H9 (cell line): ENCODE results near the gene NKD1. TPM values are rescaled to one million over a fixed set of nuclear protein-coding genes. Genes with fewer than 3 reads are reported as not detected.
A peak's percentile ranks its signal among the peaks of the same experiment; 100 is the strongest.

ENCODE experiments used
- DNase-seq: peaks from one replicate; pipeline ENCODE4 v3.0.0-alpha.2; 2017
- H2AFZ ChIP-seq: one replicate; pipeline ENCODE4 v1.6.1; 2013; ENCODE audit warnings: mild to moderate bottlenecking, low read length, control low read depth, moderate library complexity
- H2AK5ac ChIP-seq: 2 replicates; pipeline ENCODE4 v1.6.1; 2013; ENCODE audit warnings: low read length, control low read depth, mixed read lengths; ENCODE audit not compliant: insufficient read length
- H2BK120ac ChIP-seq: one replicate; pipeline ENCODE4 v1.6.1; 2013; ENCODE audit warnings: low read depth, mild to moderate bottlenecking, low read length, control low read depth, inconsistent platforms; ENCODE audit not compliant: poor library complexity, severe bottlenecking
- H2BK12ac ChIP-seq: 2 replicates; pipeline ENCODE4 v1.6.1; 2013; ENCODE audit warnings: low read length, control low read depth, mixed read lengths, low read depth; ENCODE audit not compliant: insufficient read length
- H2BK15ac ChIP-seq: 2 replicates; pipeline ENCODE4 v1.6.1; 2013; ENCODE audit warnings: low read depth, low read length, control low read depth
- H2BK20ac ChIP-seq: one replicate; pipeline ENCODE4 v1.6.1; 2013; ENCODE audit warnings: low read depth, mild to moderate bottlenecking, low read length, control low read depth, inconsistent platforms; ENCODE audit not compliant: poor library complexity, severe bottlenecking
- H2BK5ac ChIP-seq: 2 replicates; pipeline ENCODE4 v1.6.1; 2013; ENCODE audit warnings: low read length, control low read depth, mixed read lengths; ENCODE audit not compliant: insufficient read length
- H3K14ac ChIP-seq: 2 replicates; pipeline ENCODE4 v1.6.1; 2013; ENCODE audit warnings: low read length, control low read depth; ENCODE audit not compliant: insufficient read depth
- H3K18ac ChIP-seq: 2 replicates; pipeline ENCODE4 v1.6.1; 2013; ENCODE audit warnings: low read depth, mild to moderate bottlenecking, mixed read lengths, low read length, control low read depth; ENCODE audit not compliant: insufficient read length
- H3K23ac ChIP-seq: 2 replicates; pipeline ENCODE4 v1.6.1; 2013; ENCODE audit warnings: low read length, control low read depth, mixed read lengths, low read depth; ENCODE audit not compliant: insufficient read length
- H3K23me2 ChIP-seq: 2 replicates; pipeline ENCODE4 v1.6.1; 2013; ENCODE audit warnings: low read depth, mild to moderate bottlenecking, mixed read lengths, low read length, control low read depth; ENCODE audit not compliant: insufficient read length, poor library complexity, severe bottlenecking
- H3K27ac ChIP-seq: 2 replicates; pipeline ENCODE4 v1.5.1; 2013; ENCODE audit warnings: low read length, control low read depth, mixed read lengths, low read depth; ENCODE audit not compliant: insufficient read length
- H3K27me3 ChIP-seq: 2 replicates; pipeline ENCODE4 v1.6.1; 2013; ENCODE audit warnings: low read length, control low read depth, inconsistent platforms; ENCODE audit not compliant: insufficient read depth
- H3K4ac ChIP-seq: 2 replicates; pipeline ENCODE4 v1.6.1; 2013; ENCODE audit warnings: low read depth, mild to moderate bottlenecking, control low read depth, inconsistent platforms, low read length, moderate library complexity
- H3K4me1 ChIP-seq: 2 replicates; pipeline ENCODE4 v1.6.1; 2013; ENCODE audit warnings: low read length, control low read depth, inconsistent platforms; ENCODE audit not compliant: insufficient read depth
- H3K4me2 ChIP-seq: 2 replicates; pipeline ENCODE4 v1.6.1; 2013; ENCODE audit warnings: low read length, control low read depth, mixed read lengths; ENCODE audit not compliant: insufficient read length, insufficient read depth
- H3K56ac ChIP-seq: 2 replicates; pipeline ENCODE4 v1.6.1; 2013; ENCODE audit warnings: low read depth, mild to moderate bottlenecking, mixed read lengths, low read length, control low read depth; ENCODE audit not compliant: insufficient read length
- H3K79me1 ChIP-seq: 2 replicates; pipeline ENCODE4 v1.6.1; 2013; ENCODE audit warnings: low read depth, mild to moderate bottlenecking, moderate library complexity, low read length, control low read depth, inconsistent platforms; ENCODE audit not compliant: insufficient read depth, poor library complexity, severe bottlenecking
- H3K79me2 ChIP-seq: 2 replicates; pipeline ENCODE4 v1.6.1; 2013; ENCODE audit warnings: low read length, control low read depth, inconsistent platforms; ENCODE audit not compliant: insufficient read depth
- H3K9ac ChIP-seq: 2 replicates; pipeline ENCODE4 v1.6.1; 2013; ENCODE audit warnings: low read length, control low read depth, mixed read lengths; ENCODE audit not compliant: insufficient read length; ENCODE audit errors: extremely low read depth
- H3K9me3 ChIP-seq: one replicate; pipeline ENCODE4 v1.6.1; 2013; ENCODE audit warnings: low read depth, low read length, inconsistent platforms; ENCODE audit not compliant: control insufficient read depth
- H3T11ph ChIP-seq: one replicate; pipeline ENCODE4 v1.6.1; 2013; ENCODE audit warnings: mild to moderate bottlenecking, low read length, control low read depth, inconsistent platforms
- H4K20me1 ChIP-seq: one replicate; pipeline ENCODE4 v1.6.1; 2013; ENCODE audit not compliant: control insufficient read depth, insufficient read length, insufficient read depth
- H4K5ac ChIP-seq: 2 replicates; pipeline ENCODE4 v1.6.1; 2013; ENCODE audit warnings: low read depth, mild to moderate bottlenecking, mixed read lengths, low read length, control low read depth; ENCODE audit not compliant: insufficient read length
- H4K8ac ChIP-seq: replicated peaks from 2 replicates; pipeline ENCODE4 v1.6.1; 2013; ENCODE audit warnings: low read length, control low read depth, mixed read lengths, low read depth; ENCODE audit not compliant: insufficient read length
- H4K91ac ChIP-seq: 2 replicates; pipeline ENCODE4 v1.6.1; 2013; ENCODE audit warnings: low read depth, mild to moderate bottlenecking, moderate library complexity, mixed read lengths, low read length, control low read depth; ENCODE audit not compliant: insufficient read length
- H3K27ac Mint-ChIP-seq, 3 experiments: 2 replicates in 2 of 3; 3 replicates in 1 of 3; pipeline ENCODE4 v1.8.0; 2020 to 2021; ENCODE audit warnings: mixed read lengths in 3 of 3, mild to moderate bottlenecking in 1 of 3, moderate library complexity in 1 of 3
- H3K27me3 Mint-ChIP-seq: 2 replicates; pipeline ENCODE4 v1.8.0; 2021; ENCODE audit warnings: low read depth, mild to moderate bottlenecking, moderate library complexity, mixed read lengths
- H3K36me3 Mint-ChIP-seq, 3 experiments: 2 replicates in 2 of 3; 3 replicates in 1 of 3; pipeline ENCODE4 v1.8.0; 2020 to 2021; ENCODE audit warnings: low read depth in 3 of 3, mixed read lengths in 3 of 3; ENCODE audit not compliant: insufficient read depth in 1 of 3
- H3K4me1 Mint-ChIP-seq, 2 experiments: 2 replicates each; pipeline ENCODE4 v1.8.0; 2020; ENCODE audit warnings: mixed read lengths in 2 of 2
- H3K4me3 Mint-ChIP-seq, 2 experiments: 2 replicates in 1 of 2; 3 replicates in 1 of 2; pipeline ENCODE4 v1.8.0; 2020 to 2021; ENCODE audit warnings: mild to moderate bottlenecking in 2 of 2, mixed read lengths in 2 of 2, moderate library complexity in 1 of 2
- H3K9me3 Mint-ChIP-seq, 2 experiments: 2 replicates in 1 of 2; 3 replicates in 1 of 2; pipeline ENCODE4 v1.8.0; 2020; ENCODE audit warnings: mild to moderate bottlenecking in 2 of 2, mixed read lengths in 2 of 2, moderate library complexity in 1 of 2
- WGBS: extraction: QIAGEN DNeasy Blood & Tissue Kit; methylation state at CpG from one replicate; pipeline ENCODE4 v1.1.7; 2013; ENCODE audit warnings: missing lambda C conversion rate, low lambda C conversion rate, mixed read lengths; ENCODE audit not compliant: insufficient read length; ENCODE audit errors: extremely low coverage; 5-methylcytosine and 5-hydroxymethylcytosine counted together
- total RNA-seq: library from RNA; stranded (reverse); gene quantifications from 2 replicates; pipeline ENCODE4 v1.2.1, GENCODE V29; 2021
- TF ChIP-seq, protein P1 (sequence below): fragments of 200-600 bp; sonication (generic); conservative IDR thresholded peaks from 3 replicates; pipeline ENCODE4 v1.8.0; 2021; ENCODE audit warnings: antibody characterized with exemption, mild to moderate bottlenecking

The NKD1 gene
- total RNA-seq, 1 experiment from 2014 or later = 1.9 TPM

- H2BK15ac ChIP-seq = no peak overlapping the region
- H2BK5ac ChIP-seq = no peak overlapping the region
- no CpG with 5 or more reads among the region's 8 CpGs for WGBS
- H3K27me3 ChIP-seq = peaks cover 13% of the 10 kb centered on the region
- H3K4me2 ChIP-seq = no peak overlapping the region
- H3K9ac ChIP-seq = no peak overlapping the region
- H3T11ph ChIP-seq = no peak overlapping the region
- no peak overlapping the region for H2AFZ ChIP-seq
- peak overlapping the region in 1 of 2 experiments; percentile 69; a peak in 2 of 5 replicates for H3K4me3 Mint-ChIP-seq
- TF ChIP-seq, protein P1, sequence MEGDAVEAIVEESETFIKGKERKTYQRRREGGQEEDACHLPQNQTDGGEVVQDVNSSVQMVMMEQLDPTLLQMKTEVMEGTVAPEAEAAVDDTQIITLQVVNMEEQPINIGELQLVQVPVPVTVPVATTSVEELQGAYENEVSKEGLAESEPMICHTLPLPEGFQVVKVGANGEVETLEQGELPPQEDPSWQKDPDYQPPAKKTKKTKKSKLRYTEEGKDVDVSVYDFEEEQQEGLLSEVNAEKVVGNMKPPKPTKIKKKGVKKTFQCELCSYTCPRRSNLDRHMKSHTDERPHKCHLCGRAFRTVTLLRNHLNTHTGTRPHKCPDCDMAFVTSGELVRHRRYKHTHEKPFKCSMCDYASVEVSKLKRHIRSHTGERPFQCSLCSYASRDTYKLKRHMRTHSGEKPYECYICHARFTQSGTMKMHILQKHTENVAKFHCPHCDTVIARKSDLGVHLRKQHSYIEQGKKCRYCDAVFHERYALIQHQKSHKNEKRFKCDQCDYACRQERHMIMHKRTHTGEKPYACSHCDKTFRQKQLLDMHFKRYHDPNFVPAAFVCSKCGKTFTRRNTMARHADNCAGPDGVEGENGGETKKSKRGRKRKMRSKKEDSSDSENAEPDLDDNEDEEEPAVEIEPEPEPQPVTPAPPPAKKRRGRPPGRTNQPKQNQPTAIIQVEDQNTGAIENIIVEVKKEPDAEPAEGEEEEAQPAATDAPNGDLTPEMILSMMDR = no peak
- no peak overlapping the region for H2BK20ac ChIP-seq
- H4K91ac ChIP-seq = no peak overlapping the region
- DNase-seq = no peak
- no peak overlapping the region for H4K5ac ChIP-seq
- H3K79me1 ChIP-seq = no peaks in the 10 kb centered on the region
- no peak overlapping the region for H3K4ac ChIP-seq
- H2AK5ac ChIP-seq = no peak overlapping the region
- no peaks in the 10 kb centered on the region for H3K9me3 ChIP-seq
- peaks cover 67% of the 10 kb centered on the region for H3K27me3 Mint-ChIP-seq
- H3K27ac ChIP-seq = no peak overlapping the region
- H3K36me3 Mint-ChIP-seq = no peaks in the 10 kb centered on the region
- H2BK120ac ChIP-seq = no peak overlapping the region
- H3K23me2 ChIP-seq = peaks cover 16% of the 10 kb centered on the region
- no peak overlapping the region for H2BK12ac ChIP-seq
- no peak overlapping the region for H3K14ac ChIP-seq
- no peak overlapping the region for H3K18ac ChIP-seq
- no peaks in the 10 kb centered on the region for H3K79me2 ChIP-seq
- no peak overlapping the region for H3K27ac Mint-ChIP-seq
- no peaks in the 10 kb centered on the region for H4K20me1 ChIP-seq
- H3K4me1 ChIP-seq = no peaks in the 10 kb centered on the region
- H3K4me1 Mint-ChIP-seq = peaks cover 4 to 11% of the 10 kb centered on the region in 2 experiments; a peak in 3 of 4 replicates
- no peak overlapping the region for H4K8ac ChIP-seq
- no peaks in the 10 kb centered on the region for H3K9me3 Mint-ChIP-seq
- H3K23ac ChIP-seq = no peak overlapping the region
- H3K56ac ChIP-seq = no peak overlapping the region
Measured at GRCh38 chr16:50550035-50550434, 1.8 kb downstream of the NKD1 start.
